Suprapubic skin (tissue), 4 donors: ENCODE measurements around the gene RTP3. TPM values are rescaled to one million over a fixed set of nuclear protein-coding genes. Genes with fewer than 3 reads are reported as not detected.

ENCODE experiments used
- DNase-seq, 2 donors: peaks; one replicate each; pipeline ENCODE4 v3.0.0-alpha.2; 2019; ENCODE audit warnings: low spot score in 2 of 2
- H3K27ac ChIP-seq: fragments of 200-600 bp; sonication (generic); one replicate; pipeline ENCODE4 v1.5.1; 2019
- H3K27me3 ChIP-seq: fragments of 200-600 bp; sonication (generic); one replicate; pipeline ENCODE4 v1.5.1; 2019
- H3K36me3 ChIP-seq: fragments of 200-600 bp; sonication (generic); one replicate; pipeline ENCODE4 v1.5.1; 2019
- H3K4me1 ChIP-seq: fragments of 200-600 bp; sonication (generic); one replicate; pipeline ENCODE4 v1.5.1; 2019
- H3K4me3 ChIP-seq: fragments of 200-600 bp; sonication (generic); one replicate; pipeline ENCODE4 v1.5.1; 2019; ENCODE audit warnings: mild to moderate bottlenecking
- H3K9me3 ChIP-seq: fragments of 200-600 bp; sonication (generic); one replicate; pipeline ENCODE4 v1.5.1; 2019
- CTCF ChIP-seq, 2 donors: fragments of 200-600 bp in 1 of 2; fragments of 450-650 bp in 1 of 2; sonication (generic) in 1 of 2; IDR thresholded peaks; one replicate each; pipeline ENCODE4 v1.5.1; 2016 to 2019; ENCODE audit warnings: antibody characterized with exemption in 2 of 2, mild to moderate bottlenecking in 1 of 2, moderate library complexity in 1 of 2
- EP300 ChIP-seq: sonication (generic); formaldehyde crosslinking; IDR thresholded peaks from one replicate; pipeline ENCODE4 v1.6.1; 2017; ENCODE audit warnings: antibody characterized with exemption
- POLR2A ChIP-seq, 2 donors: fragments of 450-650 bp; IDR thresholded peaks; one replicate each; pipeline ENCODE4 v1.6.1; 2017; ENCODE audit warnings: antibody characterized with exemption in 2 of 2, mild to moderate bottlenecking in 2 of 2, moderate library complexity in 2 of 2
- POLR2AphosphoS5 ChIP-seq, 3 donors: sonication (generic); formaldehyde crosslinking; IDR thresholded peaks; one replicate each; pipeline ENCODE4 v1.6.1; 2017; ENCODE audit warnings: antibody characterized with exemption in 3 of 3
- WGBS: methylation state at CpG from one replicate; pipeline ENCODE4 v1.1.5; 2018; 5-methylcytosine and 5-hydroxymethylcytosine counted together
- total RNA-seq, 4 donors: library from RNA; depleted of rRNA; stranded (reverse); fragments of >200 nt; gene quantifications; one replicate each; pipeline ENCODE4 v1.1.0, GENCODE V29; 2016

Gene RTP3
- total RNA-seq, 4 donors from 2014 or later = not detected

GRCh38 chr3:46477756-46478155, 20.0 kb upstream of the RTP3 start:
- Histone ChIP-seq H3K27ac (no peak overlapping the region), H3K4me3 (no peak overlapping the region), H3K27me3 (peaks cover 3% of the 10 kb centered on the region), H3K4me1 (no peaks in the 10 kb centered on the region), H3K9me3 (no peaks in the 10 kb centered on the region), H3K36me3 (no peaks in the 10 kb centered on the region)
- peak in 1 of 2 donors; percentile 37 for DNase-seq
- TF ChIP-seq EP300 = no peak
- TF ChIP-seq CTCF (IDR thresholded peaks at IDR 0.05) = no peak
- TF ChIP-seq POLR2AphosphoS5 (IDR thresholded peaks at IDR 0.05) = no peak
- TF ChIP-seq POLR2A (IDR thresholded peaks at IDR 0.05) = no peak
- WGBS = 89% methylated on average over 6 of the region's 6 CpGs

GRCh38 chr3:46478341-46478740, 19.4 kb upstream of the RTP3 start:
- WGBS = 84% methylated on average over 5 of the region's 5 CpGs
- no peaks in the 10 kb centered on the region for H3K4me1 ChIP-seq
- peaks cover 3% of the 10 kb centered on the region for H3K27me3 ChIP-seq
- DNase-seq = peak in 1 of 2 donors; percentile 48
- no peaks in the 10 kb centered on the region for H3K9me3 ChIP-seq
- no peak overlapping the region for H3K27ac ChIP-seq
- H3K4me3 ChIP-seq = no peak overlapping the region
- no peaks in the 10 kb centered on the region for H3K36me3 ChIP-seq
- TF ChIP-seq CTCF (IDR thresholded peaks at IDR 0.05) = no peak
- no peak for TF ChIP-seq POLR2A (IDR thresholded peaks at IDR 0.05)
- TF ChIP-seq EP300 = no peak
- no peak for TF ChIP-seq POLR2AphosphoS5 (IDR thresholded peaks at IDR 0.05)

- WGBS = 94% methylated on average over 2 of the region's 5 CpGs
- peak in 1 of 2 donors; percentile 47 for DNase-seq
Measured at GRCh38 chr3:46479021-46479420, 18.8 kb upstream of the RTP3 start.

GRCh38 chr3:46479696-46480095, 18.1 kb upstream of the RTP3 start:
- peak in 1 of 2 donors; percentile 4 for DNase-seq
- Histone ChIP-seq H3K4me3 (no peak overlapping the region), H3K27ac (no peak overlapping the region), H3K36me3 (no peaks in the 10 kb centered on the region), H3K9me3 (no peaks in the 10 kb centered on the region), H3K4me1 (no peaks in the 10 kb centered on the region), H3K27me3 (peaks cover 3% of the 10 kb centered on the region)
- 88% methylated on average over 5 of the region's 5 CpGs for WGBS
- no peak for TF ChIP-seq POLR2A (IDR thresholded peaks at IDR 0.05)
- TF ChIP-seq CTCF (IDR thresholded peaks at IDR 0.05) = no peak
- no peak for TF ChIP-seq POLR2AphosphoS5 (IDR thresholded peaks at IDR 0.05)
- no peak for TF ChIP-seq EP300

More at GRCh38 chr3:46479021-46479420, 18.8 kb upstream of the RTP3 start:
- TF ChIP-seq POLR2AphosphoS5 (IDR thresholded peaks at IDR 0.05) (no peak), EP300 (no peak), POLR2A (IDR thresholded peaks at IDR 0.05) (no peak), CTCF (IDR thresholded peaks at IDR 0.05) (no peak)
- no peak overlapping the region for H3K27ac ChIP-seq
- no peaks in the 10 kb centered on the region for H3K36me3 ChIP-seq
- no peaks in the 10 kb centered on the region for H3K4me1 ChIP-seq
- no peaks in the 10 kb centered on the region for H3K9me3 ChIP-seq
- peaks cover 3% of the 10 kb centered on the region for H3K27me3 ChIP-seq
- H3K4me3 ChIP-seq = no peak overlapping the region

GRCh38 chr3:46480491-46481195, 17.1 kb upstream of the RTP3 start:
- no peak overlapping the region for H3K4me3 ChIP-seq
- H3K36me3 ChIP-seq = no peaks in the 10 kb centered on the region
- no peak for TF ChIP-seq CTCF (IDR thresholded peaks at IDR 0.05)
- no peak for TF ChIP-seq POLR2AphosphoS5 (IDR thresholded peaks at IDR 0.05)
- TF ChIP-seq POLR2A (IDR thresholded peaks at IDR 0.05) = no peak
- no peak for TF ChIP-seq EP300
- peak in 1 of 2 donors; percentile 54 for DNase-seq
- H3K9me3 ChIP-seq = no peaks in the 10 kb centered on the region
- no peaks in the 10 kb centered on the region for H3K4me1 ChIP-seq
- H3K27ac ChIP-seq = no peak overlapping the region
- 79% methylated on average over 6 of the region's 6 CpGs for WGBS
- peaks cover 3% of the 10 kb centered on the region for H3K27me3 ChIP-seq
